NCI-H69 (cell line): Measurements from ENCODE around the gene SLC26A11.
"Not testable (repeated sequence)": the region's sequence is repeated elsewhere in the genome, so short reads cannot be mapped to it uniquely, and the experiment has no call there.

Experiments
- DNase-seq: peaks from one replicate; lab custom pipeline; 2025; lab: John Stamatoyannopoulos, UW

SLC26A11 gene

GRCh38 chr17:80195671-80196529, 24.3 kb upstream of the SLC26A11 start:
- no peak for DNase-seq

GRCh38 chr17:80196652-80197051, 23.6 kb upstream of the SLC26A11 start:
- DNase-seq: no peak

- no peak for DNase-seq
These were observed 22.0 kb upstream of the SLC26A11 start for GRCh38 chr17:80198144-80198661.

- not testable (repeated sequence) for DNase-seq
These were observed 20.9 kb upstream of the SLC26A11 start for GRCh38 chr17:80199295-80199694.

GRCh38 chr17:80201446-80201845, 18.8 kb upstream of the SLC26A11 start:
- DNase-seq: no peak

GRCh38 chr17:80202197-80202596, 18.0 kb upstream of the SLC26A11 start:
- DNase-seq: no peak

GRCh38 chr17:80203471-80203963, 16.7 kb upstream of the SLC26A11 start:
- DNase-seq: no peak

GRCh38 chr17:80204626-80205468, 15.4 kb upstream of the SLC26A11 start:
- no peak for DNase-seq

- DNase-seq: no peak
These were observed 14.4 kb upstream of the SLC26A11 start for GRCh38 chr17:80205811-80206210.

GRCh38 chr17:80208050-80208449, 12.2 kb upstream of the SLC26A11 start:
- no peak for DNase-seq

- DNase-seq: no peak
These were observed 10.5 kb upstream of the SLC26A11 start for GRCh38 chr17:80209765-80210164.

GRCh38 chr17:80210348-80211108, 9.7 kb upstream of the SLC26A11 start:
- DNase-seq: no peak

GRCh38 chr17:80212109-80212508, 8.1 kb upstream of the SLC26A11 start:
- DNase-seq: no peak

GRCh38 chr17:80212511-80212910, 7.7 kb upstream of the SLC26A11 start:
- no peak for DNase-seq

GRCh38 chr17:80212962-80213642, 7.1 kb upstream of the SLC26A11 start:
- DNase-seq: no peak

GRCh38 chr17:80213643-80213975, 6.6 kb upstream of the SLC26A11 start:
- DNase-seq: no peak

GRCh38 chr17:80214012-80214877, 6.0 kb upstream of the SLC26A11 start:
- no peak for DNase-seq

GRCh38 chr17:80214878-80215210, 5.4 kb upstream of the SLC26A11 start:
- DNase-seq: no peak

- no peak for DNase-seq
These were observed 3.5 kb upstream of the SLC26A11 start for GRCh38 chr17:80216473-80217456.
